Measurements from ENCODE around the gene STAMBP.

Gene STAMBP

GRCh38 chr2:73908689-73909652 lies 80.2 kb downstream of the STAMBP start:
- DNase-seq: no peak

GRCh38 chr2:73910873-73911547 lies 82.2 kb downstream of the STAMBP start:
- DNase-seq: no peak

- DNase-seq: no peak
These were observed 82.9 kb downstream of the STAMBP start for GRCh38 chr2:73911548-73912208.

- DNase-seq: no peak
These were observed 84.8 kb downstream of the STAMBP start for GRCh38 chr2:73913414-73914054.

- DNase-seq: no peak
These were observed 85.9 kb downstream of the STAMBP start for GRCh38 chr2:73914667-73915066.

GRCh38 chr2:73915437-73915993 lies 86.8 kb downstream of the STAMBP start:
- no peak for DNase-seq

GRCh38 chr2:73916666-73917065 lies 87.9 kb downstream of the STAMBP start:
- DNase-seq: no peak

- no peak for DNase-seq
These were observed 88.5 kb downstream of the STAMBP start for GRCh38 chr2:73917296-73917695.

GRCh38 chr2:73917696-73918207 lies 89.0 kb downstream of the STAMBP start:
- no peak for DNase-seq

- no peak for DNase-seq
These were observed 90.1 kb downstream of the STAMBP start for GRCh38 chr2:73918856-73919255.

- no peak for DNase-seq
These were observed 91.0 kb downstream of the STAMBP start for GRCh38 chr2:73919596-73920228.

GRCh38 chr2:73920577-73921545 lies 92.1 kb downstream of the STAMBP start:
- DNase-seq: no peak

GRCh38 chr2:73921581-73921980 lies 92.8 kb downstream of the STAMBP start:
- DNase-seq: no peak

- no peak for DNase-seq
These were observed 93.9 kb downstream of the STAMBP start for GRCh38 chr2:73922681-73923080.

All from NK-92 treated with Interleukin-12 subunit alpha and Interleukin-12 subunit beta, amount 100 ng/mL, for 24 hours (cell line).